IMR-90 (cell line): ENCODE results near the gene GCSAM. TPM values are rescaled to one million over a fixed set of nuclear protein-coding genes. Genes with fewer than 3 reads are reported as not detected.

Experiments
- ATAC-seq: fragments of 200-7000 bp; cut with Tn5 transposase; 2 replicates; pipeline ENCODE4 v1.9.1; 2020; ENCODE audit warnings: low read depth, mild to moderate bottlenecking, moderate library complexity
- BruUV-seq: library from RNA; stranded (reverse); fragments of 400-500 nt; replicated peaks from 2 replicates; lab custom pipeline; 2021; lab: Mats Ljungman, UMichigan
- CTCF ChIA-PET: fragments of 300-600 bp; formaldehyde crosslinking; extraction: SDS; loops from one replicate; lab custom pipeline; 2021; ENCODE audit warnings: antibody characterized with exemption; lab: Yijun Ruan, JAX
- POLR2A ChIA-PET: fragments of 300-600 bp; sonication (Branson Sonifier 250); formaldehyde crosslinking; loops from one replicate; lab custom pipeline; 2022; ENCODE audit warnings: antibody characterized with exemption; ENCODE audit not compliant: unreplicated experiment; lab: Charles Lee
- DNase-seq: peaks from one replicate; pipeline ENCODE4 v3.0.0; 2013
- H2AFZ ChIP-seq: replicated peaks from 2 replicates; pipeline ENCODE3; 2013; ENCODE audit warnings: low read length, mild to moderate bottlenecking; ENCODE audit not compliant: poor library complexity
- H2AK5ac ChIP-seq: 2 replicates; pipeline ENCODE4 v1.6.1; 2013; ENCODE audit warnings: low read depth, low read length, inconsistent platforms
- H2AK9ac ChIP-seq: replicated peaks from 2 replicates; pipeline ENCODE3; 2013; ENCODE audit warnings: mild to moderate bottlenecking, low read depth, low read length, moderate library complexity; ENCODE audit not compliant: poor library complexity
- H2BK120ac ChIP-seq: 2 replicates; pipeline ENCODE4 v1.6.1; 2013; ENCODE audit warnings: low read depth, low read length, inconsistent platforms
- H2BK15ac ChIP-seq: 3 replicates; pipeline ENCODE4 v1.6.1; 2013; ENCODE audit warnings: low read depth, low read length, inconsistent platforms
- H2BK20ac ChIP-seq: 2 replicates; pipeline ENCODE4 v1.6.1; 2013; ENCODE audit warnings: low read depth, mild to moderate bottlenecking, inconsistent platforms, low read length, moderate library complexity
- H2BK5ac ChIP-seq: 2 replicates; pipeline ENCODE4 v1.6.1; 2013; ENCODE audit warnings: mild to moderate bottlenecking, low read depth, low read length, inconsistent platforms; ENCODE audit not compliant: poor library complexity, severe bottlenecking
- H3K14ac ChIP-seq: replicated peaks from 2 replicates; pipeline ENCODE4 v1.6.1; 2013; ENCODE audit warnings: low read depth, low read length, inconsistent platforms
- H3K18ac ChIP-seq: 2 replicates; pipeline ENCODE4 v1.6.1; 2013; ENCODE audit warnings: low read depth, low read length, control low read depth
- H3K23ac ChIP-seq: 2 replicates; pipeline ENCODE4 v1.6.1; 2013; ENCODE audit warnings: low read depth, low read length, inconsistent platforms
- H3K27ac ChIP-seq: 2 replicates; pipeline ENCODE4 v1.5.1; 2013; ENCODE audit warnings: mild to moderate bottlenecking, control low read depth, low read length; ENCODE audit not compliant: insufficient read depth
- H3K27me3 ChIP-seq: 2 replicates; pipeline ENCODE4 v1.6.1; 2013; ENCODE audit warnings: low read length; ENCODE audit not compliant: control insufficient read depth, insufficient read depth
- H3K36me3 ChIP-seq: 2 replicates; pipeline ENCODE4 v1.6.1; 2013; ENCODE audit warnings: low read length, mixed read lengths; ENCODE audit not compliant: control insufficient read depth, insufficient read depth
- H3K4ac ChIP-seq: 2 replicates; pipeline ENCODE4 v1.6.1; 2013; ENCODE audit warnings: low read depth, low read length, inconsistent platforms
- H3K4me1 ChIP-seq: 2 replicates; pipeline ENCODE4 v1.6.1; 2013; ENCODE audit warnings: low read length, mixed read lengths; ENCODE audit not compliant: control insufficient read depth, insufficient read depth
- H3K4me2 ChIP-seq: 2 replicates; pipeline ENCODE4 v1.6.1; 2013; ENCODE audit warnings: low read depth, mild to moderate bottlenecking, control low read depth, low read length, moderate library complexity
- H3K4me3 ChIP-seq: 2 replicates; pipeline ENCODE4 v1.5.1; 2013; ENCODE audit warnings: low read depth, mild to moderate bottlenecking, control low read depth, low read length, moderate library complexity; ENCODE audit not compliant: insufficient read depth
- H3K56ac ChIP-seq: 2 replicates; pipeline ENCODE4 v1.6.1; 2013; ENCODE audit warnings: low read length, inconsistent platforms; ENCODE audit not compliant: insufficient read depth; ENCODE audit errors: extremely low read depth
- H3K79me1 ChIP-seq, 2 experiments: 2 replicates each; pipeline ENCODE4 v1.6.1; 2013; ENCODE audit warnings: low read length in 2 of 2, inconsistent platforms in 1 of 2, low read depth in 1 of 2
- H3K9ac ChIP-seq: 2 replicates; pipeline ENCODE4 v1.6.1; 2013; ENCODE audit warnings: low read depth, low read length, control low read depth
- H3K9me1 ChIP-seq: 2 replicates; pipeline ENCODE4 v1.6.1; 2013; ENCODE audit warnings: low read length, inconsistent platforms; ENCODE audit not compliant: insufficient read depth
- H3K9me3 ChIP-seq: 2 replicates; pipeline ENCODE4 v1.6.1; 2013; ENCODE audit warnings: low read length; ENCODE audit not compliant: control insufficient read depth, insufficient read depth
- H4K20me1 ChIP-seq: 2 replicates; pipeline ENCODE4 v1.6.1; 2013; ENCODE audit warnings: low read length, inconsistent platforms; ENCODE audit not compliant: insufficient read depth
- H4K5ac ChIP-seq: 2 replicates; pipeline ENCODE4 v1.6.1; 2013; ENCODE audit warnings: mild to moderate bottlenecking, low read depth, low read length, control low read depth
- H4K8ac ChIP-seq, 2 experiments: 2 replicates each; pipeline ENCODE4 v1.6.1; 2013; ENCODE audit warnings: low read depth in 2 of 2, low read length in 2 of 2, control low read depth in 1 of 2, inconsistent platforms in 1 of 2
- H4K91ac ChIP-seq: 2 replicates; pipeline ENCODE4 v1.6.1; 2013; ENCODE audit warnings: low read depth, low read length, inconsistent platforms; ENCODE audit not compliant: insufficient read depth
- CEBPB ChIP-seq: IDR thresholded peaks from 2 replicates; pipeline ENCODE4 v1.6.1; 2012; ENCODE audit warnings: low read depth, low read length, improper control_type of control experiment
- CTCF ChIP-seq: conservative IDR thresholded peaks from 2 replicates; pipeline ENCODE4 v1.5.1; 2012; ENCODE audit warnings: mild to moderate bottlenecking, low read depth, low read length, improper control_type of control experiment
- FOS ChIP-seq: fragments of 150-350 bp; IDR thresholded peaks from 2 replicates; pipeline ENCODE4 v1.6.1; 2016; ENCODE audit warnings: low read depth, low read length
- MAZ ChIP-seq: IDR thresholded peaks from 2 replicates; pipeline ENCODE4 v1.6.1; 2012; ENCODE audit warnings: low read depth, mild to moderate bottlenecking, low read length, improper control_type of control experiment, moderate library complexity, borderline replicate concordance
- MXI1 ChIP-seq: IDR thresholded peaks from 2 replicates; pipeline ENCODE4 v1.6.1; 2012; ENCODE audit warnings: low read depth, mild to moderate bottlenecking, low read length, moderate library complexity, borderline replicate concordance
- NFE2L2 ChIP-seq: fragments of 150-350 bp; IDR thresholded peaks from 2 replicates; pipeline ENCODE4 v1.6.1; 2016; ENCODE audit warnings: low read depth, mild to moderate bottlenecking, low read length
- RFX5 ChIP-seq: IDR thresholded peaks from 2 replicates; pipeline ENCODE4 v1.8.0; 2012; ENCODE audit warnings: low read depth, mild to moderate bottlenecking, low read length, moderate library complexity
- SMC3 ChIP-seq: fragments of 150-350 bp; IDR thresholded peaks from 2 replicates; pipeline ENCODE4 v1.6.1; 2016; ENCODE audit warnings: low read depth, mild to moderate bottlenecking, antibody characterized with exemption, low read length, moderate library complexity
- WGBS, 2 experiments: methylation state at CpG; one replicate each; pipeline versions ENCODE4 v1.1.5 to v1.1.7; 2013; ENCODE audit warnings: missing lambda C conversion rate in 2 of 2; ENCODE audit not compliant: insufficient read length in 1 of 2; ENCODE audit errors: extremely low coverage in 2 of 2; 5-methylcytosine and 5-hydroxymethylcytosine counted together
- dilution Hi-C: fragments of 300-500 bp; cut with HindIII; formaldehyde crosslinking; loops from one replicate; pipeline ENCODE4 v1.14.3; 2018; ENCODE audit warnings: low sequenced_read_pairs; ENCODE audit not compliant: unreplicated experiment
- in situ Hi-C: fragments of 300-500 bp; cut with MboI; formaldehyde crosslinking; loops from 3 replicates; pipeline ENCODE4 v1.14.3; 2019; ENCODE audit warnings: low sequenced_read_pairs, inconsistent platforms, mixed read lengths
- intact Hi-C: fragments of 100-400 bp; cut with micrococcal nuclease; formaldehyde crosslinking; loops from 2 replicates; pipeline ENCODE4 v1.10.0; 2022
- polyA plus RNA-seq, 3 experiments: library from polyadenylated mRNA; depleted of rRNA; stranded (reverse); fragments of >200 nt; gene quantifications; 2 replicates each; pipeline ENCODE4 v1.2.3, GENCODE V29; 2012; ENCODE audit warnings: low replicate concordance in 1 of 3
- total RNA-seq: library from RNA; depleted of rRNA; stranded (reverse); fragments of >200 nt; gene quantifications from 2 replicates; pipeline ENCODE4 v1.2.3, GENCODE V29; 2012

Gene GCSAM
- total and polyA plus RNA-seq, 2 of the 4 experiments (the other 2 are of a cell fraction) = not detected

GRCh38 chr3:112087746-112088145 lies 45.3 kb downstream of the GCSAM start:
- peak overlapping the region; percentile 97; the same call in 1 of the 2 replicates for H3K4me2 ChIP-seq
- intact Hi-C loops = no loop called here

More at GRCh38 chr3:112087746-112088145, 45.3 kb downstream of the GCSAM start:
- Histone ChIP-seq H3K18ac (no peak overlapping the region), H3K4ac (no peak overlapping the region; the same call in 1 of the 2 replicates), H2BK15ac (no peak overlapping the region), H3K9me1 (peaks cover 13% of the 10 kb centered on the region), H3K9me3 (no peaks in the 10 kb centered on the region), H3K9ac (no peak overlapping the region), H3K27ac (no peak overlapping the region), H3K14ac (peak overlapping the region; percentile 27; the same call in 1 of the 2 replicates), H3K56ac (no peak overlapping the region), H2BK5ac (no peak overlapping the region), H3K36me3 (no peaks in the 10 kb centered on the region), H3K79me1 (peaks cover 16 to 44% of the 10 kb centered on the region in 2 experiments; a peak in 3 of 4 replicates), H2BK20ac (no peak overlapping the region), H4K91ac (no peak overlapping the region), H4K20me1 (no peaks in the 10 kb centered on the region), H4K8ac (no peak overlapping the region; a peak in 2 of 4 replicates), H3K23ac (peak overlapping the region; percentile 19), H2AK9ac (no peak overlapping the region), H3K4me1 (peaks cover 7% of the 10 kb centered on the region), H3K27me3 (no peaks in the 10 kb centered on the region), H2BK120ac (no peak overlapping the region), H2AK5ac (peak overlapping the region; percentile 9; the same call in 1 of the 2 replicates), H4K5ac (no peak overlapping the region), H2AFZ (no peak overlapping the region), H3K4me3 (no peak overlapping the region)
- in situ Hi-C loops = no loop called here
- ChIA-PET CTCF (interaction anchor here (1.6 to 1.9 kb wide), 2 partner anchors 9 to 24 kb away, joined by 4 read pairs; no protein-coding TSS in a partner anchor), POLR2A (interaction anchor here (0.9 kb wide), 1 partner anchor 44 kb away, joined by 3 read pairs; no protein-coding TSS in a partner anchor)
- TF ChIP-seq RFX5 (no peak), CEBPB (no peak), CTCF (no peak), SMC3 (no peak), FOS (no peak), NFE2L2 (no peak), MAZ (no peak), MXI1 (no peak)
- dilution Hi-C loops = no loop called here
- no CpG with 5 or more reads among the region's 5 CpGs for WGBS, 2 experiments
- ATAC-seq = no peak
- DNase-seq = no peak
- BruUV-seq = no TSS peak
